Esophagus squamous epithelium (tissue), 5 donors: ENCODE data around the gene ATP9B. TPM values are rescaled to one million over a fixed set of nuclear protein-coding genes. Genes with fewer than 3 reads are reported as not detected.
"Not testable (repeated sequence)": the region's sequence is repeated elsewhere in the genome, so short reads cannot be mapped to it uniquely, and the experiment has no call there.

Experiments used
- DNase-seq: peaks from one replicate; lab custom pipeline; 2025; lab: John Stamatoyannopoulos, UW
- H3K27ac ChIP-seq, 4 donors: fragments of 200-600 bp; sonication (generic); one replicate each; pipeline ENCODE4 v1.5.1; 2016 to 2019; ENCODE audit warnings: mild to moderate bottlenecking in 1 of 4
- H3K27me3 ChIP-seq, 4 donors: fragments of 200-600 bp; sonication (generic); 1 replicate in 3 of 4; 2 replicates in 1 of 4; pipeline versions ENCODE4 v1.5.1 to v1.6.0; 2017 to 2021; ENCODE audit warnings: antibody characterized with exemption in 1 of 4
- H3K36me3 ChIP-seq, 3 donors: fragments of 200-600 bp; sonication (generic); one replicate each; pipeline ENCODE4 v1.5.1; 2016 to 2019
- H3K4me1 ChIP-seq, 3 donors: fragments of 200-600 bp; sonication (generic); one replicate each; pipeline ENCODE4 v1.5.1; 2017 to 2019
- H3K4me3 ChIP-seq, 4 donors: fragments of 200-600 bp; sonication (generic); 1 replicate in 3 of 4; 2 replicates in 1 of 4; pipeline ENCODE4 v1.5.1; 2016 to 2019; ENCODE audit warnings: mild to moderate bottlenecking in 2 of 4, moderate library complexity in 1 of 4
- H3K9me3 ChIP-seq, 3 donors: fragments of 200-600 bp; sonication (generic); one replicate each; pipeline ENCODE4 v1.5.1; 2016 to 2019
- POLR2A ChIP-seq, 4 donors: fragments of 450-650 bp; IDR thresholded peaks; one replicate each; pipeline ENCODE4 v1.6.1; 2017; ENCODE audit warnings: antibody characterized with exemption in 4 of 4, mild to moderate bottlenecking in 4 of 4, moderate library complexity in 3 of 4
- WGBS, 2 donors: methylation state at CpG; one replicate each; pipeline ENCODE4 v1.1.5; 2018; 5-methylcytosine and 5-hydroxymethylcytosine counted together
- intact Hi-C: fragments of 100-400 bp; cut with DNase I; formaldehyde crosslinking; loops from one replicate; pipeline ENCODE4 v1.15.0; 2022
- total RNA-seq, 4 donors: library from RNA; depleted of rRNA; stranded (reverse); fragments of >200 nt; gene quantifications; one replicate each; pipeline ENCODE4 v1.1.0, GENCODE V29; 2016
- TF ChIP-seq, protein P1 (sequence below), 6 experiments: fragments of 450-650 bp in 4 of 6; fragments of 200-600 bp in 2 of 6; sonication (generic) in 2 of 6; IDR thresholded peaks; one replicate each; pipeline ENCODE4 v1.5.1; 2016 to 2019; ENCODE audit warnings: antibody characterized with exemption in 6 of 6, mild to moderate bottlenecking in 4 of 6, moderate library complexity in 4 of 6
- donor health status: DM: yes; HTN: yes; CAD: no.

Gene ATP9B
- total RNA-seq, 4 donors from 2014 or later = 12.9 to 46.7 (median 22.0) TPM

DNA sequence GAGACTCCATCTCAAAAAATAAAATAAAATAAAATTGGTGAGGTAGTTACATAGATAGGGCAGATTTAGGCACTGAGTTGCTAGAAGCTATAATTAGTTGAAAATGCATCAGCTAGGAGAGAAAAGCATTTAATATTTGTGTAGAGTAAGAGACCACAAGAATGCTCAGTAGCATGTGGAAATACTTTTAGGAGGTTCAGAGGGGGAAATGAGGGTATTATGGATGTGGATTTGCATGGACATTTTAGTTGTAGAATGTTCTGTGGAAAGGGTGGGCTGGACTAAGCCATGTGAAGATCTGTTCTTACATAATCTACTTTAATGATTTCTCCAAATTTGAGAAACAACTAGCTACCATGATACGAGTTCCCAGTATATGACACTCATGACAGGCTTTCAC, 95.5 kb downstream of the ATP9B start:
- Histone ChIP-seq H3K9me3 (no peaks in the 10 kb centered on the region), H3K27ac (no peak overlapping the region), H3K36me3 (peaks cover 9 to 62% (median 15%) of the 10 kb centered on the region in 3 donors), H3K27me3 (no peaks in the 10 kb centered on the region), H3K4me3 (no peak overlapping the region), H3K4me1 (no peaks in the 10 kb centered on the region)
- WGBS, 2 donors = 89 to 90% methylated on average over 1 of the region's 1 CpG
- TF ChIP-seq, protein P1, sequence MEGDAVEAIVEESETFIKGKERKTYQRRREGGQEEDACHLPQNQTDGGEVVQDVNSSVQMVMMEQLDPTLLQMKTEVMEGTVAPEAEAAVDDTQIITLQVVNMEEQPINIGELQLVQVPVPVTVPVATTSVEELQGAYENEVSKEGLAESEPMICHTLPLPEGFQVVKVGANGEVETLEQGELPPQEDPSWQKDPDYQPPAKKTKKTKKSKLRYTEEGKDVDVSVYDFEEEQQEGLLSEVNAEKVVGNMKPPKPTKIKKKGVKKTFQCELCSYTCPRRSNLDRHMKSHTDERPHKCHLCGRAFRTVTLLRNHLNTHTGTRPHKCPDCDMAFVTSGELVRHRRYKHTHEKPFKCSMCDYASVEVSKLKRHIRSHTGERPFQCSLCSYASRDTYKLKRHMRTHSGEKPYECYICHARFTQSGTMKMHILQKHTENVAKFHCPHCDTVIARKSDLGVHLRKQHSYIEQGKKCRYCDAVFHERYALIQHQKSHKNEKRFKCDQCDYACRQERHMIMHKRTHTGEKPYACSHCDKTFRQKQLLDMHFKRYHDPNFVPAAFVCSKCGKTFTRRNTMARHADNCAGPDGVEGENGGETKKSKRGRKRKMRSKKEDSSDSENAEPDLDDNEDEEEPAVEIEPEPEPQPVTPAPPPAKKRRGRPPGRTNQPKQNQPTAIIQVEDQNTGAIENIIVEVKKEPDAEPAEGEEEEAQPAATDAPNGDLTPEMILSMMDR (IDR thresholded peaks at IDR 0.05) = no peak
- TF ChIP-seq POLR2A (IDR thresholded peaks at IDR 0.05) = no peak
- no peak for DNase-seq
- intact Hi-C loops = no loop called here

DNA sequence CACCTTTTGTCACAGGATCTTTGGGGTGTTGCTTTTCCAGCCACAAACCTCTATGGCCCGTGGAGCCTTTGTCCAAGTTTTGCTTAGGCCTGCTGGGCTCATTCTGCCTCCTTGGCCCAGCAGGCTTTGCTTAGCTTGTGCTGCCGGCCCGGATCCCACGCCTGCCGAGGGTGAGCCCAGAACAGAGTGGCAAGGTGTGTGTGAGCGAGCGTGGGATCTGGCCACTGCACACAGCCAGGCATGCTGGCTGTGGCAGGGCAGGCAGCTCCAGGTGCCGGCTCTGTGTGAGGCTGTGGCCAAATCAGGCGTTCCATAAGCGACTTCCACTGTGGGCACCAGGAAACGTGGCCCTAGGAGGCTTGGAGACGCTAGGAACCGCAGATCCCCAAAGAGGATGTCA, 97.5 kb downstream of the ATP9B start:
- H3K27ac ChIP-seq = no peak overlapping the region
- no peaks in the 10 kb centered on the region for H3K9me3 ChIP-seq
- no peaks in the 10 kb centered on the region for H3K27me3 ChIP-seq
- DNase-seq = no peak
- no peak overlapping the region for H3K4me3 ChIP-seq
- 95 to 100% methylated on average over 1 to 10 of the region's 13 CpGs for WGBS, 2 donors
- no peaks in the 10 kb centered on the region for H3K4me1 ChIP-seq
- intact Hi-C loops = no loop called here
- H3K36me3 ChIP-seq = peaks cover 9 to 54% (median 15%) of the 10 kb centered on the region in 3 donors
- TF ChIP-seq, protein P1 (IDR thresholded peaks at IDR 0.05) = no peak
- no peak for TF ChIP-seq POLR2A (IDR thresholded peaks at IDR 0.05)

DNA sequence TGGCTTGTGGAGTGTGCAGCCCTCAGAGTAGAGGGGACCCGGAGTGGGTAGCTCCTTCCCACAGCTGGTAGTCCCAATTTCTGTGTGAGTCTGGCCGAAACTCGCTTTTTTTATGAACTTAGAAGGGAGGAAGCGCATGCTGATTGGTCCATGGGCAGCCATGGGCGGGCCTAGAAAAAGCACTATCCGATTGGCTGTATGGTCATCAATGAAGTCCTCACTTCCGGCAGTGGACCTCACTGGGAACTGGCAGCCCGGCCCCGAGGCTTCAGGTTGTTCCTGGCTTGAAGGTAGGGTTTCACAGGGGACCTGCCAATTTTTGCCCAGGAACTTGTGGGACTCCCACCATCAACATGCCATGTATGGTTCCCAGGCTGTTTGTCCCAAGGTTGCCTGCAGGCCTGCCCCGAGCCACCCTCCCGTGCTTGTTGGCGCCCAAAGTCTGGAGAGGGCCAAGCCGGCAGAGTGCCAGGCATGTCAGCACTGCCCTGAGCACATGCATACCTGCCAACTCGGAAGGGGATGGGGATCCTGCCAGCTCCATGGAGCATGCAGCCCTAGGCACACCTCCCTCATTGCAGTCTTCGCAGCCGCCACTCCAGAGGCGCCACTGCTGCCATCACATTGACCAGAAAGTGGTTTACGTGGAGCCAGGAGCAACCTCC, 98.5 kb downstream of the ATP9B start:
- Histone ChIP-seq H3K27ac (no peak overlapping the region), H3K27me3 (no peaks in the 10 kb centered on the region), H3K9me3 (no peaks in the 10 kb centered on the region), H3K4me3 (no peak overlapping the region), H3K36me3 (peaks cover 9 to 59% (median 15%) of the 10 kb centered on the region in 3 donors), H3K4me1 (no peaks in the 10 kb centered on the region)
- no peak for DNase-seq
- TF ChIP-seq, protein P1 (IDR thresholded peaks at IDR 0.05) = no peak
- no peak for TF ChIP-seq POLR2A (IDR thresholded peaks at IDR 0.05)
- 88 to 100% methylated on average over 4 to 10 of the region's 18 CpGs for WGBS, 2 donors
- intact Hi-C loops = no loop called here

DNA sequence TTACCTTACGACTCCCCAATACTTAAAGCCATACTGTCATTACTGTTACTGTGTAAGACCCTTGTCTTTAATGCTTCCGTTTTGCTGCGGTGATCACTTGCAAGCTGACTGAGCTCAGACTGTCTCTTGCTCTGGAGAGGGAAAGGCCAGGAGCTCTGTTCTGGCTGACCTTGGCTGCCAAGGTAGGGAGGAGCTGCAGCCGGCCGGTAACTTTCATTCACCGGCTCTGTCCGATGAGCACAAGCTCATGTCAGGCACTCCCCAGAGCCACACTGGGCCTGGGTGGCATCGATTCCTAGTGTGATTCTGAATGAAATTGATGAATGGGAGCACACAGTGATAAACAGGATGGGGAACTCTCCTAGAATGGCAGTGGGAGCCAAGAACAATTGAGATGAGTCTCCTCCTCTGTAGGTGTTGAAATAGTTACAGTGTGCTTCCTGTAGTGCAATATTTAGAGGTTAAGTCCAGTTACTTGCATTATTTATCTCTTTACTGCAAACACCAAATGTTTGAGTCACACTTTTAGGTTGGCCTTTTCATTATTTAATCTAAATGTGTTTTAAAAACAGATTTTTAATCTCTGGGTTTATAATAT, 100.9 kb downstream of the ATP9B start:
- Histone ChIP-seq H3K4me1 (no peaks in the 10 kb centered on the region), H3K9me3 (no peaks in the 10 kb centered on the region), H3K36me3 (peaks cover 9 to 59% (median 15%) of the 10 kb centered on the region in 3 donors), H3K27me3 (no peaks in the 10 kb centered on the region), H3K27ac (no peak overlapping the region), H3K4me3 (no peak overlapping the region)
- 72 to 78% methylated on average over 4 to 7 of the region's 8 CpGs for WGBS, 2 donors
- TF ChIP-seq, protein P1 (IDR thresholded peaks at IDR 0.05) = no peak
- no peak for TF ChIP-seq POLR2A (IDR thresholded peaks at IDR 0.05)
- intact Hi-C loops = no loop called here
- DNase-seq = no peak

DNA sequence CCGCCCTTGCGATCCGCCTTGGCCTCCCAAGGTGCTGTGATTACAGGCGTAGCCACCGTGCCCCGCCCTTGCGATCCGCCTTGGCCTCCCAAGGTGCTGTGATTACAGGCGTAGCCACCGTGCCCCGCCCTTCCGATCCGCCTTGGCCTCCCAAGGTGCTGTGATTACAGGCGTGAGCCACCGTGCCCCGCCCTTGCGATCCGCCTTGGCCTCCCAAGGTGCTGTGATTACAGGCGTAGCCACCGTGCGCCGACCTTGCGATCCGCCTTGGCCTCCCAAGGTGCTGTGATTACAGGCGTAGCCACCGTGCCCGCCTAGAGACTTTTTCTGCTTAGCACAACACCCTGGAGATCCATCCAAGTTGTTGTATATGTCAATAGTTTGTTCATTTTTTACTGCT, 103.1 kb downstream of the ATP9B start:
- H3K27me3 ChIP-seq, H3K4me3 ChIP-seq, H3K9me3 ChIP-seq, H3K4me1 ChIP-seq, intact Hi-C loops, H3K27ac ChIP-seq, DNase-seq: not testable (repeated sequence)
- H3K36me3 ChIP-seq = peaks cover 0 to 45% (median 1%) of the 10 kb centered on the region in 3 donors
- 98 to 100% methylated on average over 8 to 13 of the region's 27 CpGs for WGBS, 2 donors
